ENCODE data around the gene SLC44A3.
A peak's percentile ranks its signal among the peaks of the same experiment; 100 is the strongest.

SLC44A3 gene

GRCh38 chr1:94874423-94874822 is 54.3 kb downstream of the SLC44A3 start:
- no peaks in the 10 kb centered on the region for H3K36me3 ChIP-seq (ENCODE audit: insufficient read depth, low read length)
- peaks cover 8% of the 10 kb centered on the region for H3K4me1 ChIP-seq (ENCODE audit: insufficient read depth, low read length)

GRCh38 chr1:94875794-94876193 is 55.6 kb downstream of the SLC44A3 start:
- Histone ChIP-seq H3K4me1 (ENCODE audit: insufficient read depth, low read length) (peaks cover 8% of the 10 kb centered on the region), H3K9me3 (ENCODE audit: low read length) (peaks cover 2% of the 10 kb centered on the region), H3K27me3 (ENCODE audit: insufficient read depth, low read length) (no peaks in the 10 kb centered on the region), H3K4me3 (ENCODE audit: low read length) (no peak overlapping the region), H2AFZ (ENCODE audit: low read depth, low read length) (no peak overlapping the region), H3K36me3 (ENCODE audit: insufficient read depth, low read length) (no peaks in the 10 kb centered on the region)

More at GRCh38 chr1:94874423-94874822, 54.3 kb downstream of the SLC44A3 start:
- Histone ChIP-seq H3K27me3 (ENCODE audit: insufficient read depth, low read length) (no peaks in the 10 kb centered on the region), H2AFZ (ENCODE audit: low read depth, low read length) (no peak overlapping the region), H3K9me3 (ENCODE audit: low read length) (peaks cover 2% of the 10 kb centered on the region), H3K4me3 (ENCODE audit: low read length) (no peak overlapping the region)

- no peak overlapping the region for H2AFZ ChIP-seq (ENCODE audit: low read depth, low read length)
- H3K4me1 ChIP-seq (ENCODE audit: insufficient read depth, low read length) = peaks cover 8% of the 10 kb centered on the region
- peaks cover 2% of the 10 kb centered on the region for H3K9me3 ChIP-seq (ENCODE audit: low read length)
- no peaks in the 10 kb centered on the region for H3K27me3 ChIP-seq (ENCODE audit: insufficient read depth, low read length)
- no peaks in the 10 kb centered on the region for H3K36me3 ChIP-seq (ENCODE audit: insufficient read depth, low read length)
- H3K4me3 ChIP-seq (ENCODE audit: low read length) = no peak overlapping the region
Measured at GRCh38 chr1:94876362-94876761, 56.2 kb downstream of the SLC44A3 start.

- Histone ChIP-seq H3K4me1 (ENCODE audit: insufficient read depth, low read length) (peaks cover 5% of the 10 kb centered on the region), H2AFZ (ENCODE audit: low read depth, low read length) (no peak overlapping the region), H3K27me3 (ENCODE audit: insufficient read depth, low read length) (no peaks in the 10 kb centered on the region), H3K36me3 (ENCODE audit: insufficient read depth, low read length) (no peaks in the 10 kb centered on the region), H3K4me3 (ENCODE audit: low read length) (no peak overlapping the region), H3K9me3 (ENCODE audit: low read length) (peaks cover 2% of the 10 kb centered on the region)
Measured at GRCh38 chr1:94878329-94878728, 58.2 kb downstream of the SLC44A3 start.

GRCh38 chr1:94883691-94884090 is 63.5 kb downstream of the SLC44A3 start:
- Histone ChIP-seq H3K4me1 (ENCODE audit: insufficient read depth, low read length) (peaks cover 27% of the 10 kb centered on the region), H3K9me3 (ENCODE audit: low read length) (no peaks in the 10 kb centered on the region), H3K27me3 (ENCODE audit: insufficient read depth, low read length) (no peaks in the 10 kb centered on the region), H3K4me3 (ENCODE audit: low read length) (no peak overlapping the region), H3K36me3 (ENCODE audit: insufficient read depth, low read length) (no peaks in the 10 kb centered on the region), H2AFZ (ENCODE audit: low read depth, low read length) (peak overlapping the region; percentile 34)

GRCh38 chr1:94884106-94884505 is 63.9 kb downstream of the SLC44A3 start:
- Histone ChIP-seq H3K4me3 (ENCODE audit: low read length) (no peak overlapping the region), H3K9me3 (ENCODE audit: low read length) (no peaks in the 10 kb centered on the region), H3K36me3 (ENCODE audit: insufficient read depth, low read length) (no peaks in the 10 kb centered on the region), H3K27me3 (ENCODE audit: insufficient read depth, low read length) (no peaks in the 10 kb centered on the region), H3K4me1 (ENCODE audit: insufficient read depth, low read length) (peaks cover 30% of the 10 kb centered on the region), H2AFZ (ENCODE audit: low read depth, low read length) (peak overlapping the region; percentile 34)

- no peaks in the 10 kb centered on the region for H3K27me3 ChIP-seq (ENCODE audit: insufficient read depth, low read length)
- H3K4me1 ChIP-seq (ENCODE audit: insufficient read depth, low read length) = peaks cover 31% of the 10 kb centered on the region
- H3K9me3 ChIP-seq (ENCODE audit: low read length) = no peaks in the 10 kb centered on the region
- peak overlapping the region; percentile 34 for H2AFZ ChIP-seq (ENCODE audit: low read depth, low read length)
- H3K4me3 ChIP-seq (ENCODE audit: low read length) = no peak overlapping the region
- H3K36me3 ChIP-seq (ENCODE audit: insufficient read depth, low read length) = no peaks in the 10 kb centered on the region
Measured at GRCh38 chr1:94884507-94884906, 64.3 kb downstream of the SLC44A3 start.

GRCh38 chr1:94886361-94886760 is 66.2 kb downstream of the SLC44A3 start:
- peaks cover 31% of the 10 kb centered on the region for H3K4me1 ChIP-seq (ENCODE audit: insufficient read depth, low read length)
- H2AFZ ChIP-seq (ENCODE audit: low read depth, low read length) = no peak overlapping the region
- H3K36me3 ChIP-seq (ENCODE audit: insufficient read depth, low read length) = peaks cover 3% of the 10 kb centered on the region
- H3K4me3 ChIP-seq (ENCODE audit: low read length) = no peak overlapping the region
- no peaks in the 10 kb centered on the region for H3K27me3 ChIP-seq (ENCODE audit: insufficient read depth, low read length)
- H3K9me3 ChIP-seq (ENCODE audit: low read length) = no peaks in the 10 kb centered on the region

- Histone ChIP-seq H3K4me3 (ENCODE audit: low read length) (no peak overlapping the region), H3K36me3 (ENCODE audit: insufficient read depth, low read length) (peaks cover 6% of the 10 kb centered on the region), H3K9me3 (ENCODE audit: low read length) (no peaks in the 10 kb centered on the region), H2AFZ (ENCODE audit: low read depth, low read length) (no peak overlapping the region), H3K4me1 (ENCODE audit: insufficient read depth, low read length) (peaks cover 31% of the 10 kb centered on the region), H3K27me3 (ENCODE audit: insufficient read depth, low read length) (no peaks in the 10 kb centered on the region)
Measured at GRCh38 chr1:94887106-94887505, 66.9 kb downstream of the SLC44A3 start.

GRCh38 chr1:94887603-94888171 is 67.5 kb downstream of the SLC44A3 start:
- no peaks in the 10 kb centered on the region for H3K27me3 ChIP-seq (ENCODE audit: insufficient read depth, low read length)
- peaks cover 31% of the 10 kb centered on the region for H3K4me1 ChIP-seq (ENCODE audit: insufficient read depth, low read length)
- H2AFZ ChIP-seq (ENCODE audit: low read depth, low read length) = no peak overlapping the region
- H3K36me3 ChIP-seq (ENCODE audit: insufficient read depth, low read length) = peaks cover 12% of the 10 kb centered on the region
- H3K4me3 ChIP-seq (ENCODE audit: low read length) = no peak overlapping the region
- no peaks in the 10 kb centered on the region for H3K9me3 ChIP-seq (ENCODE audit: low read length)

GRCh38 chr1:94888201-94888600 is 68.0 kb downstream of the SLC44A3 start:
- H2AFZ ChIP-seq (ENCODE audit: low read depth, low read length) = no peak overlapping the region
- no peaks in the 10 kb centered on the region for H3K27me3 ChIP-seq (ENCODE audit: insufficient read depth, low read length)
- no peaks in the 10 kb centered on the region for H3K9me3 ChIP-seq (ENCODE audit: low read length)
- peaks cover 14% of the 10 kb centered on the region for H3K36me3 ChIP-seq (ENCODE audit: insufficient read depth, low read length)
- H3K4me3 ChIP-seq (ENCODE audit: low read length) = no peak overlapping the region
- H3K4me1 ChIP-seq (ENCODE audit: insufficient read depth, low read length) = peaks cover 30% of the 10 kb centered on the region

- Histone ChIP-seq H3K4me1 (ENCODE audit: insufficient read depth, low read length) (peaks cover 4% of the 10 kb centered on the region), H3K27me3 (ENCODE audit: insufficient read depth, low read length) (no peaks in the 10 kb centered on the region), H2AFZ (ENCODE audit: low read depth, low read length) (no peak overlapping the region), H3K9me3 (ENCODE audit: low read length) (no peaks in the 10 kb centered on the region), H3K4me3 (ENCODE audit: low read length) (no peak overlapping the region), H3K36me3 (ENCODE audit: insufficient read depth, low read length) (peaks cover 48% of the 10 kb centered on the region)
Measured at GRCh38 chr1:94892604-94893254, 72.6 kb downstream of the SLC44A3 start.

- no peak overlapping the region for H2AFZ ChIP-seq (ENCODE audit: low read depth, low read length)
- peaks cover 67% of the 10 kb centered on the region for H3K36me3 ChIP-seq (ENCODE audit: insufficient read depth, low read length)
- no peak overlapping the region for H3K4me3 ChIP-seq (ENCODE audit: low read length)
- no peaks in the 10 kb centered on the region for H3K9me3 ChIP-seq (ENCODE audit: low read length)
- no peaks in the 10 kb centered on the region for H3K27me3 ChIP-seq (ENCODE audit: insufficient read depth, low read length)
- H3K4me1 ChIP-seq (ENCODE audit: insufficient read depth, low read length) = no peaks in the 10 kb centered on the region
Measured at GRCh38 chr1:94894630-94895029, 74.5 kb downstream of the SLC44A3 start.

- Histone ChIP-seq H3K4me1 (ENCODE audit: insufficient read depth, low read length) (no peaks in the 10 kb centered on the region), H3K36me3 (ENCODE audit: insufficient read depth, low read length) (peaks cover 75% of the 10 kb centered on the region)
Measured at GRCh38 chr1:94895518-94895917, 75.4 kb downstream of the SLC44A3 start.

More at GRCh38 chr1:94895518-94895917, 75.4 kb downstream of the SLC44A3 start:
- Histone ChIP-seq H3K9me3 (ENCODE audit: low read length) (no peaks in the 10 kb centered on the region), H2AFZ (ENCODE audit: low read depth, low read length) (no peak overlapping the region), H3K27me3 (ENCODE audit: insufficient read depth, low read length) (no peaks in the 10 kb centered on the region), H3K4me3 (ENCODE audit: low read length) (no peak overlapping the region)
